ENCODE data around the gene DCPS. TPM values are rescaled to one million over a fixed set of nuclear protein-coding genes. Genes with fewer than 3 reads are reported as not detected.
"Not testable (repeated sequence)": the region's sequence is repeated elsewhere in the genome, so short reads cannot be mapped to it uniquely, and the experiment has no call there.

Gene DCPS, protein sequence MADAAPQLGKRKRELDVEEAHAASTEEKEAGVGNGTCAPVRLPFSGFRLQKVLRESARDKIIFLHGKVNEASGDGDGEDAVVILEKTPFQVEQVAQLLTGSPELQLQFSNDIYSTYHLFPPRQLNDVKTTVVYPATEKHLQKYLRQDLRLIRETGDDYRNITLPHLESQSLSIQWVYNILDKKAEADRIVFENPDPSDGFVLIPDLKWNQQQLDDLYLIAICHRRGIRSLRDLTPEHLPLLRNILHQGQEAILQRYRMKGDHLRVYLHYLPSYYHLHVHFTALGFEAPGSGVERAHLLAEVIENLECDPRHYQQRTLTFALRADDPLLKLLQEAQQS
- total RNA-seq: 40.4 and 40.5 TPM in 2 replicates

DNA sequence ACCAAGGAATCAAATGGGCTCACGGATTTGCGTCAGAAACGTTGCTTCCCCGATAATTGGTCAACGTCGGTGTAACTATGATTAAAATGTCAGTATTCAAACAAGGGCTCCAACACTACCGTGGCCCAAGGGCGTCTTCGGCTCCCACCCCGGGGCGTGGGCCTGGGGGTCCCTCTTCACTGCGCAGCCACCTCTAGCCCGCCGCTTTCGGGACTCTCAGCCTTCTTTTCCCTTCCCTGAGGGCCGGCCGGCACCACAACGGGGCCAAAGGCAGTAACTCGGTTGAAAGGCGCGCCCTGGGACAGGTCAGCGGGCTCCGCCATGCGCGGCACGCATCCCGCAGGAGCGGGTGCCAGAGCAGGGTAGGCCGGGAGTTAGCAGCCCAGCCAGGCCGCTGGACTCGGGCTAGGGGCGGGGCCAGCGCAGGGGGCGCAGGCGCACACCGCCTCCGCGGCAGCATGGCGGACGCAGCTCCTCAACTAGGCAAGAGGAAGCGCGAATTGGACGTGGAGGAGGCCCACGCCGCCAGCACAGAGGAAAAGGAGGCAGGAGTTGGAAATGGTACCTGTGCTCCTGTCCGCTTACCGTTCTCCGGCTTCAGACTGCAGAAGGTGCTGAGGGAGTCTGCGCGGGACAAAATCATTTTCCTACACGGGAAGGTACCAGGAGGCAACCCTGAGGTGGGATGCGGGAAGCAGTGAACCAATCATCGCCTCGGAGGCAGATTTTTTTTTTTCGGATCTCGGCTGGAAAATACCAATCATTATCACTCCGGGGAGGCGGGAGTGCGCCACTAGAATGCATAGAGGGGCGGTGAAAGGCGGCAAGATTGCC, at the start of gene DCPS:
Gene DCPS, plus strand, starts transcription at position 438 of the 834 bp plus-strand sequence. Its CDS starts 21 bp downstream, at position 459.
- Mint-ChIP-seq H3K36me3 (ENCODE audit: low read depth) (peaks cover 24% of the 10 kb centered on the region), H3K4me1 (ENCODE audit: low read depth) (peaks cover 35% of the 10 kb centered on the region), H3K27ac (peak within 1 kb of the TSS; percentile 98), H3K4me3 (peak within 1 kb of the TSS; percentile 98), H3K9me3 (no peaks in the 10 kb centered on the region), H3K27me3 (ENCODE audit: insufficient read depth) (no peaks in the 10 kb centered on the region)
- intact Hi-C loops (cut with micrococcal nuclease): loop anchor here (1.0 to 5.0 kb wide), 8 partner anchors 14 to 677 kb away; partner anchors contain the start of genes CHEK1, FAM118B, FOXRED1 and PUS3
- peak; percentile 88 for DNase-seq (ENCODE audit: low spot score)

DNA sequence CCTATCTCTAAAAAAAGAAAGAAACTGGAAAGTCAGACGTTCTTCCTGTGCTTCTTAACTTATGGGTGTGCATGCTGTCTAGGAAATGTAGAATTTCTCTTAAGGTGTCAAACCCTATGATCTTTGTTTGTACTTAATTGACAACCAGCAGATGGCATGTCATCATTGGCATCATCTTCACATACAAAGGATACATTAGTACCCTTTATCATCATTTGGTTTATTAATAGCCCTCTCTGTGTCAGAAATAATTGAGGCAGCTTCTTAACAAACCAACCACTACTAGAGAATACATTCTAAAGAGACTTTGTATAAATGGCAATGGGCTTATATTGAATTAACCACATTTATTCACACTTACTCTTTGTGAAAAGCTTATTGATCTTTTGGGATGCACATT, 49.0 kb upstream of the DCPS start:
- no peaks in the 10 kb centered on the region for H3K27me3 Mint-ChIP-seq (ENCODE audit: insufficient read depth)
- no peak overlapping the region for H3K27ac Mint-ChIP-seq
- no peaks in the 10 kb centered on the region for H3K4me1 Mint-ChIP-seq (ENCODE audit: low read depth)
- no peak overlapping the region for H3K4me3 Mint-ChIP-seq
- intact Hi-C loops (cut with micrococcal nuclease): no loop called here
- no peaks in the 10 kb centered on the region for H3K9me3 Mint-ChIP-seq
- peaks cover 16% of the 10 kb centered on the region for H3K36me3 Mint-ChIP-seq (ENCODE audit: low read depth)
- DNase-seq (ENCODE audit: low spot score): no peak

DNA sequence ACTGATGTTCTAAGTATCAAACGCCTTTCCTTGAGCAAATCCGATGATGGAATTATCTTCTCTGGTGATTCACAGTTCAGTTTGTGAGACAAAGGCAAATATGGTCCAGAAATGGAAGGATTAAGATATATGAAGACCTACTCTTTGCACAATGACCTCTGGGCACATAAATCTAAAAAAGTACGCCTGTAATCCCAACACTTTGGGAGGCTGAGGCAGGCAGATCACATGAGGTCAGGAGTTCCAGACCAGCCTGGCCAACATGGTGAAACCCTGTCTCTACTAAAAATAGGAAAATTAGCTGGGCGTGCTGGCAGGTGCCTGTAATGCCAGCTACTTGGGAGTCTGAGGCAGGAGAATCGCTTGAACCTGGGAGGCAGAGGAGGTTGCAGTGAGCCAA, 48.4 kb upstream of the DCPS start:
- H3K4me1 Mint-ChIP-seq (ENCODE audit: low read depth); H3K9me3 Mint-ChIP-seq; H3K27ac Mint-ChIP-seq; H3K4me3 Mint-ChIP-seq; DNase-seq (ENCODE audit: low spot score); intact Hi-C loops (cut with micrococcal nuclease); H3K27me3 Mint-ChIP-seq (ENCODE audit: insufficient read depth): not testable (repeated sequence)
- peaks cover 20% of the 10 kb centered on the region for H3K36me3 Mint-ChIP-seq (ENCODE audit: low read depth)

DNA sequence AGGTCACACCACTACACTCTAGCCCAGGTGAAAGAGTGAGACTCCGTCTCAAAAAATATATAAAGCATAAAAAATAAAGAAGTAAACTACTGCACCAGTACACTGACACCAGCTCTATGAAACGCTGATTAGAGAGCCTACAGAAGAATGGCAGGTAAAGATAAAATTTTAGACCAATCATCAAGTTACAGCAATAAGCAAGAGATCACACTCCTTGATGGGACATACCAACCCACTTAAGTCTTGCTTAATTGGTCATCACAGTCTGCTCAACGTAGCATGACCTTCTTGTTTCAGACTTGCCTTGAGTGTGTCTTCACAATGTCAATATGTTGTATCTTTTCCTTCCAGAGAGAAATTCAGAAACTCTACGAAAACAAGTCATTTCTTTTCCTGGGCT, 47.6 kb upstream of the DCPS start:
- no peak overlapping the region for H3K4me3 Mint-ChIP-seq
- no peaks in the 10 kb centered on the region for H3K27me3 Mint-ChIP-seq (ENCODE audit: insufficient read depth)
- H3K27ac Mint-ChIP-seq: no peak overlapping the region
- intact Hi-C loops (cut with micrococcal nuclease): no loop called here
- no peaks in the 10 kb centered on the region for H3K4me1 Mint-ChIP-seq (ENCODE audit: low read depth)
- DNase-seq (ENCODE audit: low spot score): no peak
- H3K36me3 Mint-ChIP-seq (ENCODE audit: low read depth): peaks cover 24% of the 10 kb centered on the region
- H3K9me3 Mint-ChIP-seq: no peaks in the 10 kb centered on the region

DNA sequence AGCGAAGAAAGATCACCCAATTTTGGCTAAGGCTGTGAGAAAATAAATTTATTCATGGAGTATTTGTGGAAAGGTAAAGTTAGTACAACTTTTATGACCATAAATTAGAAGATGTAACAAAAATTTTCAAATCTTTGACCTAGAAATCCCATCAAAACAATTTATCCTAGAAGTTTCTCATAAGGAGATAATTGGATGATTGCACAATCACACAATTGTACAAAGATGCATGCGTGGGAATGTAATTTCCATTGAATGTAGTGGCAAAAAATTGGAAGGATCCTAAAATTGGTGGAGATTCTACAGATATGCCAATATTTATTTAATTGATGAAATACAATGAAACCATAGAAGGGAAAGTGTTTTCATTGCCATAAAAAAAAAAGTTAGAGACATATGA, 46.7 kb upstream of the DCPS start:
- Mint-ChIP-seq H3K27me3 (ENCODE audit: insufficient read depth) (no peaks in the 10 kb centered on the region), H3K9me3 (no peaks in the 10 kb centered on the region), H3K4me3 (no peak overlapping the region), H3K36me3 (ENCODE audit: low read depth) (peaks cover 29% of the 10 kb centered on the region), H3K27ac (no peak overlapping the region), H3K4me1 (ENCODE audit: low read depth) (no peaks in the 10 kb centered on the region)
- intact Hi-C loops (cut with micrococcal nuclease): no loop called here
- DNase-seq (ENCODE audit: low spot score): no peak

DNA sequence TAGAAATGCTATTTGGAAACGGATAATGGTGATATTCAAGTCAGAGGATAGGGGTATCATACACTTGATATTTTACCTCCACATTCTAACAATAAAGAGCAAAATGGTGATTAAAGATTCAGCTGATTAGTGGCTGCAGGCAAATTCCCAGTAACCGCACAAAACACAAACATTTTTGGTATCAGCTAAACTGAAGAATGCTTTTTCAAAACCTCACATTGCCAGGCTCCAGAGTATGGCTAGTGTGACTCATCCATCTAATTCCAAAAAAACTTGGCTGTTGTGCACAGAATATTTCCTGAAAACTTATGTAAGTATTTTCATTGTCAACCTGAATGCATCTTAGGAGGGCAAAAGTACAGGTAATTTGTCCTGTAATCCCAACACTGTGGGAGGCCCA, 46.1 kb upstream of the DCPS start:
- intact Hi-C loops (cut with micrococcal nuclease): no loop called here
- no peaks in the 10 kb centered on the region for H3K9me3 Mint-ChIP-seq
- no peaks in the 10 kb centered on the region for H3K27me3 Mint-ChIP-seq (ENCODE audit: insufficient read depth)
- DNase-seq (ENCODE audit: low spot score): no peak
- peaks cover 31% of the 10 kb centered on the region for H3K36me3 Mint-ChIP-seq (ENCODE audit: low read depth)
- no peak overlapping the region for H3K4me3 Mint-ChIP-seq
- H3K27ac Mint-ChIP-seq: no peak overlapping the region
- no peaks in the 10 kb centered on the region for H3K4me1 Mint-ChIP-seq (ENCODE audit: low read depth)

DNA sequence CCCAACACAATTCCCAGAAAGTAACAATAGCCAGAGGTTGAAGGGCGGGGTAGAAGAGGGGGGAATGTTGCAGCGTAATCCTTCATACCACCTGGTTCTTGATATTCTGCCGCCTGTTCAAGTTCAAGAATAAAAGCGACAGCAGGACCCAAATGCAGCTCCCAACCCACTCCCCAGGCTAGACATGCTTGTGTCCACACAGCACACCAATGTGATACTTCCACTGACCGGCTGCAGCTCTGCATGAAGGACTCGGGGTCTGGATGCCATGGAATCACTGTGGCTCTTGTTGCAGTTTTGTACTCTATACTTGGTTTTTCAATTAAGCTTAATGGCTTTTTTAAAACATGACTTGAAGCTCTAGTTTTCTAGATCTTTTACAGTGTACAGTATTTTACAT, 41.6 kb upstream of the DCPS start:
- H3K27ac Mint-ChIP-seq: no peak overlapping the region
- intact Hi-C loops (cut with micrococcal nuclease): no loop called here
- H3K9me3 Mint-ChIP-seq: no peaks in the 10 kb centered on the region
- peaks cover 56% of the 10 kb centered on the region for H3K36me3 Mint-ChIP-seq (ENCODE audit: low read depth)
- DNase-seq (ENCODE audit: low spot score): no peak
- no peak overlapping the region for H3K4me3 Mint-ChIP-seq
- peaks cover 16% of the 10 kb centered on the region for H3K4me1 Mint-ChIP-seq (ENCODE audit: low read depth)
- H3K27me3 Mint-ChIP-seq (ENCODE audit: insufficient read depth): no peaks in the 10 kb centered on the region

DNA sequence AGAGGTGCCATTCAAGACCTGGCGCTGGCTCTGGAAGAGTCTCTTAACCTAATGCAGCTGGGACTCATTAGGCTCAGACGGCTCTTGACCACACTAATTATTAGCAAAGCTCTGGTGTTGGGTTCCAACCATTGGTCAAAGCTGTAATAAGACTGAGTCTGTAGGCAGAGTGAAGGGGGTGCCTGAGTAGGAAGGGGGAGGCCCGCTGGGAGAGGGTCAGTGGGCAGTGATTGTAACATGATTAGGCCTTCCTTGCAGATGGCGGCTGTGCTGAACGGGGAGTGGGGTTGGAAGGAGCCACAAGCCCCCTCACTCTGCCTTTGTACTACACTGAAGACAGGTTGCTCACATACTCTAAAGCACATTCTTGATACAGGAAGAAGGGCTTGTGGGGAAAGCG, 40.4 kb upstream of the DCPS start:
- Mint-ChIP-seq H3K4me3 (no peak overlapping the region), H3K36me3 (ENCODE audit: low read depth) (peaks cover 60% of the 10 kb centered on the region), H3K4me1 (ENCODE audit: low read depth) (peaks cover 25% of the 10 kb centered on the region), H3K27me3 (ENCODE audit: insufficient read depth) (no peaks in the 10 kb centered on the region), H3K9me3 (no peaks in the 10 kb centered on the region), H3K27ac (no peak overlapping the region)
- DNase-seq (ENCODE audit: low spot score): no peak
- intact Hi-C loops (cut with micrococcal nuclease): no loop called here

DNA sequence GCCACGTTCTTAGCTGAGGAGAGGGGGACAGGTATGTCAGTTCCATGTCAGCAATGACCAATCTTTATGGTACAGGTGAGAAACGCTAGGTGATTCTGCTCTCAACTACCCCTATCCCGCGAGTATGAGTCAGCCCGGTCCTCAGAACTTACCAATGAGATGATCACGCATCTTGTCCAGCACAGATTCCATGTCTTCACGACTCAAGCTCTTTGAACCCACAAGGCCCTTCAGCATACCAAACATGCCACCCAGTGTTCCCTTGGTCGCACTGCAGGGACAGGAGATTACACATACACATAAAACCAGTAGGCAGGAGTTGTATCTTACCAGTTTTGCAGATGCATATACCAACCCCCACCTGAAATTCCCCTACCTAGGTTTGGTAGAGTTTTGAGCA, 38.0 kb upstream of the DCPS start:
- no peaks in the 10 kb centered on the region for H3K9me3 Mint-ChIP-seq
- DNase-seq (ENCODE audit: low spot score): no peak
- H3K4me1 Mint-ChIP-seq (ENCODE audit: low read depth): peaks cover 38% of the 10 kb centered on the region
- H3K27ac Mint-ChIP-seq: no peak overlapping the region
- no peaks in the 10 kb centered on the region for H3K27me3 Mint-ChIP-seq (ENCODE audit: insufficient read depth)
- peaks cover 56% of the 10 kb centered on the region for H3K36me3 Mint-ChIP-seq (ENCODE audit: low read depth)
- intact Hi-C loops (cut with micrococcal nuclease): no loop called here
- H3K4me3 Mint-ChIP-seq: peak overlapping the region; percentile 99

DNA sequence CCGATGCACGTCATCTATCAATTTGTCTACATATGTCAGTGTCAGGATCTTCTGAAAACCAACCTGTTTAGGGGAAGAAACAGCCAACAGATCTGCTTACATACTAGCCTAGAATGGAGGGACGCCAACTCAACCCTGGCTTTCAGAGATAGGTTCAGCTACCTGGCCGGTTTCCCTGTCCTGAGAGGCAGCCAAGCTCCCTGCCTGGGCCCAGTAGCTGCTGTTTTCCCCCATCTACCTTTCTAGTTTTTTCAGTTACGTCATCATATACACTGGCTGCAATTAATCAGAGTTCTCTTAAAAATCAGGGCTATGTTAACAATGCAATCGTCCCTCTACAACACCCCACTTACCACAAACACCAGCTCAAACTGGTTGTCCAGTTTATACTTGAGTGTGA, 36.2 kb upstream of the DCPS start:
- intact Hi-C loops (cut with micrococcal nuclease): loop anchor here (1.0 to 2.0 kb wide), 4 partner anchors 89 to 641 kb away; partner anchors contain the start of gene HYLS1
- Mint-ChIP-seq H3K27ac (peak overlapping the region; percentile 96), H3K36me3 (ENCODE audit: low read depth) (peaks cover 54% of the 10 kb centered on the region), H3K9me3 (no peaks in the 10 kb centered on the region), H3K4me3 (peak overlapping the region; percentile 99), H3K27me3 (ENCODE audit: insufficient read depth) (no peaks in the 10 kb centered on the region), H3K4me1 (ENCODE audit: low read depth) (peaks cover 45% of the 10 kb centered on the region)
- DNase-seq (ENCODE audit: low spot score): no peak

DNA sequence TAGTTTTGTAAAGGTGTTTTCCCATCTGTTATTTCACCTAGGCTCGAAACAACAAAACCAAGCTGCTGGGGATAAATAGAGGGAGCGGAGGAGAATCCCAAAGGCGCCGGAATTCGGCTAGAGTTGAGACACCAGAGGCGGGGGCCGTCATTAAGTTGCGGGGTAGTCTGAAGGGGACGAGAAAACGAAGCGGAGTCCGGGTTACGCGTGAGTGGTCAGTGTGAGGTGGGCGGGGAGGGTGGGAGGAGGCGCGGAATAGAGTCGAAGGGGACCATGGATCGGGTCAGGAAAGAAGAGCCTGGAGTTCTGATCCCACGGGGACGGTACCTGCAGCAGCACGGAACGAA, 35.5 kb upstream of the DCPS start:
- peak overlapping the region; percentile 99 for H3K4me3 Mint-ChIP-seq

DNA sequence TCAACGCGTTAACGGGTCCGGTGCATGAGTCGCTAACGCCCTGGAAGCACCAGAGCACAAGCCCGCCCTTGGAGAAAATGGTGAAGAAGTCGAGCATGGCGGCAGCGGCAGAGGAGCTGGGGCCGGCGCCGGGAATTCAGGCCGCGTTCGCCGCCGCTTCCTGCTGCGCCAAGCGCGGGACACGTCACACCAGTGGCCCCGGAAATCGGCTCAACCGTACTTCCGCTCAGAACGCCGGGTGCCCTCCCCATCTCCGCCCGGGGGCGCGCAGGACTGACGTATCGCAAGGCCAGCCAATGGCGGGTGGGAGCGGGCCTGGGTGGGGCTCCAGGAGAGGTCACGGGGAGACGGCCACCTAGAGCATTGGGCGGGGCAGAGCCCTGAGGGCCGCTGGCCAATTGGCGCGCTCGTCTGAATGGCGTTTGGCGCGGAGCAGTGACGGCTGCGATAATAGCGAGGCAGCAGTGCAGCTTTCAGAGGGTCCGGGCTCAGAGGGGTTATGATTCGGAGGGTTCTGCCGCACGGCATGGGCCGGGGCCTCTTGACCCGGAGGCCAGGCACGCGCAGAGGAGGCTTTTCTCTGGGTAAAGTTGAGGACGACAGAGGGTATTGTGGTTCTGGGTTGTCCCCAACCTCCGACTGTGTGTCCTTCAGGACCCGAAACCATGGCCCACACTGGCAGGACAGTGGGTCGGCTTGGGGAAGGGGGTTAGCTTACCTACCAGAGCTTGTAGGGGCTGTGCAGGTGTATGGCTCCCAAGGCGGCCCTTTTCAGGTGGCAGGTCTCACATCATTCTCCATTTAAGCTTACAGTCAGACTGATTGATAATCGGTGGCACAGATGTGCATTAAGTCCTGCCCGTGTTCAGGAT, 34.9 kb upstream of the DCPS start, which contains the start of the genes FOXRED1 and SRPRA:
Gene FOXRED1, plus strand, starts transcription at position 447 of the 872 bp plus-strand sequence. Its CDS starts 53 bp downstream, at position 500.
Gene SRPRA, minus strand, starts transcription at position 188 of the 872 bp plus-strand sequence. Its CDS starts 91 bp downstream, at position 97.
- Mint-ChIP-seq H3K4me1 (ENCODE audit: low read depth) (peaks cover 45% of the 10 kb centered on the region), H3K4me3 (peak within 1 kb of the TSS; percentile 99), H3K27ac (peak within 1 kb of the TSS; percentile 96), H3K36me3 (ENCODE audit: low read depth) (peaks cover 49% of the 10 kb centered on the region), H3K9me3 (no peaks in the 10 kb centered on the region), H3K27me3 (ENCODE audit: insufficient read depth) (no peaks in the 10 kb centered on the region)
- peak; percentile 100 for DNase-seq (ENCODE audit: low spot score)
- intact Hi-C loops (cut with micrococcal nuclease): loop anchor here (1.0 to 2.0 kb wide), 10 partner anchors 14 to 677 kb away; partner anchors contain the start of genes DCPS, FAM118B, HYLS1 and PUS3

More for the DNA sequence above, 35.5 kb upstream of the DCPS start:
- DNase-seq (ENCODE audit: low spot score): no peak
- intact Hi-C loops (cut with micrococcal nuclease): loop anchor here (1.0 to 2.0 kb wide), 4 partner anchors 88 to 642 kb away; partner anchors contain the start of gene HYLS1
- Mint-ChIP-seq H3K9me3 (no peaks in the 10 kb centered on the region), H3K27ac (peak overlapping the region; percentile 96), H3K4me1 (ENCODE audit: low read depth) (peaks cover 45% of the 10 kb centered on the region), H3K27me3 (ENCODE audit: insufficient read depth) (no peaks in the 10 kb centered on the region), H3K36me3 (ENCODE audit: low read depth) (peaks cover 55% of the 10 kb centered on the region)

Data from activated T-helper 1 cell treated with anti-CD3 and anti-CD28 coated beads, Interleukin-12 subunit alpha, Interleukin-12 subunit beta, Interleukin-2, Interleukin-4 antibody, amounts not matched to agents 30 ng/mL and 10 ng/mL and 1 ng/mL, durations not matched to agents 14 hours and 24 hours and 36 hours (primary cell).